ENCODE data around the gene JAG1.
"Not testable (repeated sequence)": the region's sequence is repeated elsewhere in the genome, so short reads cannot be mapped to it uniquely, and the experiment has no call there.

Gene JAG1

DNA sequence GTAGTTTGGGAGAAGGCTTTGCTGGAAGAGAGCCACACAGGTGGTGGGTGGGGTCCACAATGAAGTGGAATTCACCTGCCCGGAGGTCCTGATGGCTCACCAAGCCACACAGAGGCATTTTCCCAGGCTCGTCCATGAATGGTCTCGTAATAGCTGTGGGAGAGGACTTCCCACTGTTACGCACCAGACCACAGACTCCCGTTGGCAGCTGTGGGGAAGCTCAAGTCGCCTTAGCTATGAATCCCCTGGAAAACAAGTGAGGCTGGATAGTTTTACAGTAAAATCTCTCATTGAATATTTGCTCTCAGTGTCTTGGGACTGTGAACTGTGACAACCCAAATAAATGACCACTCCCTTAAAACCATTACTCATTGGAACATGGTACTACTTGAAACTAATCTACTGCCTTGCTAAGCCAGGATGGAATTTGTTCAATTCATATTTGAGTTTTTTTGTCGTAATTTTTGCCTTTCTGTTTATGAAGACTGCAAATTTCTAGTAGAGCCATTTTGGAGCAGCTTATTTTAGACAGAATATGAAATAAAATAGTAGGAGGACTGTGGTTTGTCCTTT is 79.4 kb downstream of the JAG1 start:
- H4K20me1 ChIP-seq (ENCODE audit: control insufficient read depth, insufficient read depth, low read depth, low read length) = no peaks in the 10 kb centered on the region

DNA sequence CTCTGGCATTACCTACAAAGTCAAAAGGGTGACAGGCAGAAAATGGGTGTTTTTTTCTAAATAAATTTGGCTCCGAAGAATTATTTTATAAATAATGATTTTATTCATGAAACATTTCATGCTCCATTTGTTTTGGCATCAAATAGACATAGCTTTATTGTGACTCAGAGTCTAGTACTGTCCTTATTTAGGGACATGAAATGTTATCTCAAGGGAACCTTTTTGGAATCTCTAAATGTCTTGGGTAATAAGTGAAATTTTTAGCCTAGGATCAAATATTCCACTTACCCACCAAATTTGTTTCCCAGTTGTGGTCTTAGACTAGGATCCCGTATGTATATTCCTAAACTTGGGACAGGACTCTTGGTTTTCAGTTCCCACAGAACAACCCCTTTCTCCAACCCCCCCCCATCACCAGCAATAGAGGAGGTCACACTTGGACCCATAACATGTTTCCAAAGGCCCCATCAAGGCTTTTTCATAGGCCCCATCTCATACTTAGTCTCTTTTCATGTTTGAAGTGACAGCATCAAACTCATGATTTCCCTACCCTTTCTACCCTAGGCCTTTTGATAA is 81.8 kb downstream of the JAG1 start:
- H4K20me1 ChIP-seq (ENCODE audit: control insufficient read depth, insufficient read depth, low read depth, low read length) = no peaks in the 10 kb centered on the region
- TF ChIP-seq, protein P1, sequence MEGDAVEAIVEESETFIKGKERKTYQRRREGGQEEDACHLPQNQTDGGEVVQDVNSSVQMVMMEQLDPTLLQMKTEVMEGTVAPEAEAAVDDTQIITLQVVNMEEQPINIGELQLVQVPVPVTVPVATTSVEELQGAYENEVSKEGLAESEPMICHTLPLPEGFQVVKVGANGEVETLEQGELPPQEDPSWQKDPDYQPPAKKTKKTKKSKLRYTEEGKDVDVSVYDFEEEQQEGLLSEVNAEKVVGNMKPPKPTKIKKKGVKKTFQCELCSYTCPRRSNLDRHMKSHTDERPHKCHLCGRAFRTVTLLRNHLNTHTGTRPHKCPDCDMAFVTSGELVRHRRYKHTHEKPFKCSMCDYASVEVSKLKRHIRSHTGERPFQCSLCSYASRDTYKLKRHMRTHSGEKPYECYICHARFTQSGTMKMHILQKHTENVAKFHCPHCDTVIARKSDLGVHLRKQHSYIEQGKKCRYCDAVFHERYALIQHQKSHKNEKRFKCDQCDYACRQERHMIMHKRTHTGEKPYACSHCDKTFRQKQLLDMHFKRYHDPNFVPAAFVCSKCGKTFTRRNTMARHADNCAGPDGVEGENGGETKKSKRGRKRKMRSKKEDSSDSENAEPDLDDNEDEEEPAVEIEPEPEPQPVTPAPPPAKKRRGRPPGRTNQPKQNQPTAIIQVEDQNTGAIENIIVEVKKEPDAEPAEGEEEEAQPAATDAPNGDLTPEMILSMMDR (IDR thresholded peaks at IDR 0.05; ENCODE audit: low read depth, low read length, poor library complexity, severe bottlenecking) = no peak
- no peak for TF ChIP-seq EZH2phosphoT487 (IDR thresholded peaks at IDR 0.05; ENCODE audit: borderline replicate concordance, low read length)
- no peaks in the 10 kb centered on the region for H3K9me3 ChIP-seq (ENCODE audit: control insufficient read depth, insufficient read depth, low read length)
- no peak overlapping the region for H3K4me3 ChIP-seq (ENCODE audit: low read length)
- H3K27ac ChIP-seq (ENCODE audit: low read depth, low read length) = no peak overlapping the region
- no peaks in the 10 kb centered on the region for H3K27me3 ChIP-seq (ENCODE audit: control insufficient read depth, low read length)
- no peaks in the 10 kb centered on the region for H3K9me2 ChIP-seq (replicated peaks; ENCODE audit: control insufficient read depth, low read length)
- H3K4me2 ChIP-seq (ENCODE audit: low read length) = no peak overlapping the region
- H3F3A ChIP-seq (ENCODE audit: control insufficient read depth, insufficient read depth) = no peaks in the 10 kb centered on the region
- H3K79me2 ChIP-seq (ENCODE audit: control insufficient read depth, low read length) = no peaks in the 10 kb centered on the region
- H3K4me1 ChIP-seq (ENCODE audit: control insufficient read depth, low read length) = no peaks in the 10 kb centered on the region
- no peaks in the 10 kb centered on the region for H3K36me3 ChIP-seq (ENCODE audit: control insufficient read depth, low read length)

More for the DNA sequence above, 79.4 kb downstream of the JAG1 start:
- TF ChIP-seq EZH2phosphoT487 (IDR thresholded peaks at IDR 0.05; ENCODE audit: borderline replicate concordance, low read length) = no peak
- TF ChIP-seq, protein P1 (IDR thresholded peaks at IDR 0.05; ENCODE audit: low read depth, low read length, poor library complexity, severe bottlenecking) = no peak
- H3K27me3 ChIP-seq (ENCODE audit: control insufficient read depth, low read length) = no peaks in the 10 kb centered on the region
- H3K4me1 ChIP-seq (ENCODE audit: control insufficient read depth, low read length) = no peaks in the 10 kb centered on the region
- no peaks in the 10 kb centered on the region for H3F3A ChIP-seq (ENCODE audit: control insufficient read depth, insufficient read depth)
- no peaks in the 10 kb centered on the region for H3K9me3 ChIP-seq (ENCODE audit: control insufficient read depth, insufficient read depth, low read length)
- no peaks in the 10 kb centered on the region for H3K36me3 ChIP-seq (ENCODE audit: control insufficient read depth, low read length)
- no peak overlapping the region for H3K27ac ChIP-seq (ENCODE audit: low read depth, low read length)
- no peaks in the 10 kb centered on the region for H3K9me2 ChIP-seq (replicated peaks; ENCODE audit: control insufficient read depth, low read length)
- H3K79me2 ChIP-seq (ENCODE audit: control insufficient read depth, low read length) = no peaks in the 10 kb centered on the region
- H3K4me2 ChIP-seq (ENCODE audit: low read length) = no peak overlapping the region
- H3K4me3 ChIP-seq (ENCODE audit: low read length) = no peak overlapping the region

- Histone ChIP-seq H4K20me1 (ENCODE audit: control insufficient read depth, insufficient read depth, low read depth, low read length) (no peaks in the 10 kb centered on the region), H3K4me2 (ENCODE audit: low read length) (no peak overlapping the region), H3K9me2 (replicated peaks; ENCODE audit: control insufficient read depth, low read length) (no peaks in the 10 kb centered on the region), H3K9me3 (ENCODE audit: control insufficient read depth, insufficient read depth, low read length) (no peaks in the 10 kb centered on the region), H3K4me1 (ENCODE audit: control insufficient read depth, low read length) (no peaks in the 10 kb centered on the region), H3K27me3 (ENCODE audit: control insufficient read depth, low read length) (no peaks in the 10 kb centered on the region), H3K4me3 (ENCODE audit: low read length) (no peak overlapping the region), H3K27ac (ENCODE audit: low read depth, low read length) (no peak overlapping the region), H3F3A (ENCODE audit: control insufficient read depth, insufficient read depth) (no peaks in the 10 kb centered on the region), H3K79me2 (ENCODE audit: control insufficient read depth, low read length) (no peaks in the 10 kb centered on the region), H3K36me3 (ENCODE audit: control insufficient read depth, low read length) (no peaks in the 10 kb centered on the region)
- TF ChIP-seq, protein P1 (IDR thresholded peaks at IDR 0.05; ENCODE audit: low read depth, low read length, poor library complexity, severe bottlenecking) = no peak
- no peak for TF ChIP-seq EZH2phosphoT487 (IDR thresholded peaks at IDR 0.05; ENCODE audit: borderline replicate concordance, low read length)
These were observed 82.7 kb downstream of the JAG1 start for GRCh38 chr20:10590950-10591671.

- not testable (repeated sequence) for H3K27ac ChIP-seq (ENCODE audit: low read depth, low read length); H3K4me3 ChIP-seq (ENCODE audit: low read length); H4K20me1 ChIP-seq (ENCODE audit: control insufficient read depth, insufficient read depth, low read depth, low read length); H3K36me3 ChIP-seq (ENCODE audit: control insufficient read depth, low read length); H3K4me2 ChIP-seq (ENCODE audit: low read length); H3K27me3 ChIP-seq (ENCODE audit: control insufficient read depth, low read length); H3K9me2 ChIP-seq (replicated peaks; ENCODE audit: control insufficient read depth, low read length); H3K79me2 ChIP-seq (ENCODE audit: control insufficient read depth, low read length); H3K4me1 ChIP-seq (ENCODE audit: control insufficient read depth, low read length); H3K9me3 ChIP-seq (ENCODE audit: control insufficient read depth, insufficient read depth, low read length); H3F3A ChIP-seq (ENCODE audit: control insufficient read depth, insufficient read depth)
These were observed 83.4 kb downstream of the JAG1 start for GRCh38 chr20:10590446-10590845.

Measured in DOHH2 (cell line).